Activated CD4-positive, alpha-beta T cell treated with anti-CD3 and anti-CD28 coated beads, Interleukin-10, Interleukin-2, amounts not matched to agents 100 ng/mL and 50 ng/mL, durations not matched to agents 16 hours and 8 hours (primary cell): Measurements from ENCODE around the gene LRRC3B.
"Not testable (repeated sequence)": the region's sequence is repeated elsewhere in the genome, so short reads cannot be mapped to it uniquely, and the experiment has no call there.

Experiments
- DNase-seq: peaks from one replicate; pipeline ENCODE4 v3.0.0-alpha.2; 2020

The LRRC3B gene, protein sequence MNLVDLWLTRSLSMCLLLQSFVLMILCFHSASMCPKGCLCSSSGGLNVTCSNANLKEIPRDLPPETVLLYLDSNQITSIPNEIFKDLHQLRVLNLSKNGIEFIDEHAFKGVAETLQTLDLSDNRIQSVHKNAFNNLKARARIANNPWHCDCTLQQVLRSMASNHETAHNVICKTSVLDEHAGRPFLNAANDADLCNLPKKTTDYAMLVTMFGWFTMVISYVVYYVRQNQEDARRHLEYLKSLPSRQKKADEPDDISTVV

GRCh38 chr3:26622621-26623418 is at the start of gene LRRC3B:
Gene LRRC3B (plus strand): TSS chr3:26622772. CDS start chr3:26709673, 86,901 bp downstream.
- DNase-seq, result no peak

DNA sequence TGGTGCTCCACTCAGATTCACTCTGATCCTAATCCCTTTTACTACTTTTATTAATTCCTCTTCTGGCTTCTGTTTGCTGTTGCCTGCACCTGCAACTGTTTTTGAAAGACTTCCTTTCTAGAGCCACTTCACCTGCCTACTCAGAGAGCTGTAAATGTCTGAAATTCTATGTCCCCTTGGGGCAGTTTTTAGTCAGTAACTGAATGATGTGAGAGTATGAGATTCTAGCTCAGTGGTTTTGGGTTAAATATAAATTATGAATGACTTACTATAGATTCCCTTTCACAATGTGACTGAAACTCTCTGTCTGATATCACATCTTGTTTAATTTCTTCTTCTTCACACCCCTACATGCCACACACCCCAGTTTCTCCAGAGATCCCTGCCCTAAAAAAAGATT is 47.8 kb upstream of the LRRC3B start:
- no peak for DNase-seq

DNA sequence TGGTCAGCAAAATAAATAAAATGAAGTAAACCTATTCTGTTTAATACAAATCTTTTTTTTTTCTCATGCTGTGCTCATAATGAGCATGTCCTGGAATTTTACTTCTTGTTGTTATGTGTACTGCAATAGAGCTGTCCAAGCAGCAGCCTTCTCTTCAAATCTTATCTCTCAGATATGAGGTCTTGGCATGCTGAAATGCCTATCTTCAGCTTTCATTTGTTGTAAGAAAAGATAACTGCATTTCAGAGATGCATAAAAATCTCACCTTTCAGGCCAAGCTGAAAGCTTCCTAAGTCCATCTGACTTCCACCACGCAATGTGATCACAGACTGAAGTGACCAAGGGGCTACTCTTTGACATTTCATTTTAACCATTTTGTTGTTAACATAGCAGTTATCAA is 43.5 kb upstream of the LRRC3B start:
- no peak for DNase-seq

DNA sequence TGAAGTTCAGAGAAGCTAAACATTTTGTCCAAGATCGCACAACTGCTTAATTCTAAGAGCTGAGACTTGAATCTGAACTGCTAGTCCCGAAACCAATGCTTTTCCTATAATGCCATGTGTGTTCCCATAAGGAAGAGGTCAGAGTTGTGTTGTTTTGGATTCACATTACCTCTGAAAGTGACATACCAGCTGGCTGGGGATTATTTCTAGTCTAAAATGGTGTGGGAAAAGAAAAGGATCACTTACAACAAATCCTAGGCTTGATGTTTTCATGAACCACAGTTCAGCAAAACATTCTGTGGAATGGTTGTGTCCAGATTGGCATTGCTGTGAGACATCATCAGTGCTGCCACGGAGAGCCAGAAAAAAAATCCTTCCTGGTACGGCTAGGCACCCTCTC is 35.0 kb upstream of the LRRC3B start:
- DNase-seq, result no peak

DNA sequence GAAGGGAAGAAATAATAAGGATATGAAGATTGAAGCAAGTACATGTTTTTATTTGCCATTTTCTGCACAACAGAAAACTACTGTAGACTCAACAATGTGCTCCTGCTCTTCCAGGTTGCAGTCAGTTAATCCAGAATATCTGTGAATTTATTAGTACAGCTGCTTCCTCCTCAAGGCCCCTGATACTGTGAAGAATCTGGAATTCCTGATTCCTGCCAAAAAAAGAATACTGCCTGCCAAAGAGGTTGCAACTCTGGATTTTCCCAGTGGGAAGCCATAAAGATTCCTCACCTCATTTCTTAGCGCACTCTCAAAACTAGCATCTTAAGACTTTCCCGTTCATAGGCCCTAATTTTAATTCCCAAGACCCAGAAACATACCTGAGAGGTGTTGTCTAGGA is 33.6 kb upstream of the LRRC3B start:
- no peak for DNase-seq

GRCh38 chr3:26589678-26590077 is 32.9 kb upstream of the LRRC3B start:
- DNase-seq, result no peak

- no peak for DNase-seq
Observed at GRCh38 chr3:26590919-26591484, 31.6 kb upstream of the LRRC3B start.

DNA sequence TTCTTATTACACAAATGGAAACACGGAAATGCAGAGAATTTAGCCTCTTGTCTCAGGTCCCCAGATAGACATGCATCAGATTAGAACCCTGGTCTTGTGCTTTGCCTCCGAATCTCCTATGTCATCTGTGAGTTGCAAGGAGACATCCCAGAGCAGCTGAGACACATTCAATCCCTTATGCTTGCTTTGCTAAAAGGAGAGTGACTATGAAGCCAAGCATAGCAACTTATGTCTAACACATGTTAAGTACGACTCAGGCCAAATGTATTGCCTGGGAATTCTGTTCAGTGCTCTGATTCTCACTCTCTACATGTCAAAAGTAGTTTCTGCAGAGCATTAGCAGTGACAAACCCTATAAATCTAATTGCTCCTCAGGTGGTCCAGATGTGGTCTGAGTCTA is 30.6 kb upstream of the LRRC3B start:
- no peak for DNase-seq

DNA sequence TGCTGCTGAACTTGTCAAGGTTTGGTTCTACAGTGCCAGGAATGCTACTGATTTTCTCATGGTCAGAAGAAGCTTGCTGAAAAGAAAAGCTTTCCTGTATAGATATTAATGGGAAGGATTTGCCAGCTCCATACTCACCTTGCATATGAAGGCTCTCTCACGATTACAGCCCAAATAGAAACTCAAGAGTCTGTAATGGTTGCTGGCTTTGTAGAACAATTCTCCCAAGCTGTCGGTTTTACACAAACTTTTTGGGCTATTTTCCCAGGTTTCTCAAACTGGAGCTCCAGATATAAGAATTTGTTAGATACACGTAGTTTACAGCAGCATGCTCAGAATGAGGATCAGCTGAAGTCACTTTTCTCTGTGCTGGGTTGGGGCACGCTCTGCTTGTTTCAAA is 30.1 kb upstream of the LRRC3B start:
- DNase-seq, result no peak

DNA sequence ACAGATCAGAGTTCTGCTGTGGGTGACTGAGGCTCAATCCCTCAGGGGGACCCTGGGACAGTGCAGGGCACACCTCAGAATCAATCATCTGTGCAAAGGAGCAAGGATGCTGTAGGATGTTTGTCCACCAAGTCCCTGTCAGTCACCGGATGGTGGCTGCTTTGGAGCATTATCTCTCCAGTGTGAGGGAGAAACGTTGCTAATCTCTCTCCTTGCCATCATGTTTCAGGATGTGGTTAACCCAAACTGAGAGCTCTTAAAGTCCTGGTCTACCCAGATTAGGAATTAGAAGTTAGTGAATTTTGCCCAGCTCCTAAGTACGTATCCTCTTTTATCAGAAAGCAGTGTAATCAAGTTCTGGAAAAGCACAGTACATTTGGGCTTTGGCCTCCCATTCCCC is 26.2 kb upstream of the LRRC3B start:
- no peak for DNase-seq

DNA sequence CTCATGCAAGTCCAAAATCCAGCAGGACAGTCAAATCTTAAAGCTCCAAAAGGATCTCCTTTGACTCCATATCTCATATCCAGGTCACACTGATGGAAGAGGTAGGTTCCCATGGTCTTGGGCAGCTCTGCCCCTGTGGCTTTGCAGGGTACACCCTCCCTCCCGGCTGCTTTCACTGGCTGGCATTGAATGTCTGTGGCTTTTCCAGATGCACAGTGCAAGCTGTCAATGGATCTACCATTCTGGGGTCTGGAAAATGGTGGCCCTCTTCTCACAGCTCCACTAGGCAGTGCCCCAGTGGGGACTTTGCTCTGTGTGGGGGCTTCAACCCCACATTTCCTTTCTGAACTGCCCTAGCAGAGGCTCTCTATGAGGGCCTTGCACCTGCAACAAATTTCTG is 19.3 kb upstream of the LRRC3B start:
- DNase-seq, result not testable (repeated sequence)

GRCh38 chr3:26603771-26604170 is 18.8 kb upstream of the LRRC3B start:
- not testable (repeated sequence) for DNase-seq

- no peak for DNase-seq
Observed at GRCh38 chr3:26614006-26614685, 8.4 kb upstream of the LRRC3B start.

- no peak for DNase-seq
Observed at GRCh38 chr3:26621176-26621575, 1.4 kb upstream of the LRRC3B start.

DNA sequence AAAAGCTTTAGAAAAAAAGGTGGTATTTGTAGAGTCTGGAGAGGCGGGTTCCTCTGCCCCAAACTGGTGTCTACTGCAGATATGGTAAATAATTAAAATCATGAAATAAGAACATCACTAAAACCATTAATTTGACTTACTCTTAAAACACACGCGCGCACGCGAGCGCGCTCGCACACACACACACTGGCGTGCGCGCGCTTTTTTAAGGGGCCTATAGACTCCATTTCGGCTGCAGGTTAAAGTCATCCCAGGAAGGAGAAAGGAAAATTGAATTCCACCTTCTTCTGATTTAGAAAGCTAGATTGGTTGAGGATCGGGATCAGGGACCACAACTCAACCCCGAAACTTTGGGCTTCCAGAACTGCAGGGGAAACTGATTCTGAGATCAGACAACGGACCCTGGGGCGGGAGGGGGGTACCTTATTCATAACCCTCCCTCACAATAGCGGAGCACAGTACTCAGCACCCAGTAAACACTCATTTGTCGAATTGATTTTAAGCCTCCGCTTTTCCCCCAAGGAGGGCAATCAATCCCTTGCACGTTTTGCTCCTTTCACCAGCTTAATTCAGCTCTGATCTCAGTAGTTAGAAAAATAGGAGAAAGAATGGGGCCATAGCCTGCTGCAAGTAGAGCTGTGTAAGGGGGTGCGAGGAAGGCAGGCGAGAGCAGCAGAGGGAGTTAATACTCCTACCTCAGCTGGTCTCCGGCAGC is 509 bp upstream of the LRRC3B start:
- no peak for DNase-seq

DNA sequence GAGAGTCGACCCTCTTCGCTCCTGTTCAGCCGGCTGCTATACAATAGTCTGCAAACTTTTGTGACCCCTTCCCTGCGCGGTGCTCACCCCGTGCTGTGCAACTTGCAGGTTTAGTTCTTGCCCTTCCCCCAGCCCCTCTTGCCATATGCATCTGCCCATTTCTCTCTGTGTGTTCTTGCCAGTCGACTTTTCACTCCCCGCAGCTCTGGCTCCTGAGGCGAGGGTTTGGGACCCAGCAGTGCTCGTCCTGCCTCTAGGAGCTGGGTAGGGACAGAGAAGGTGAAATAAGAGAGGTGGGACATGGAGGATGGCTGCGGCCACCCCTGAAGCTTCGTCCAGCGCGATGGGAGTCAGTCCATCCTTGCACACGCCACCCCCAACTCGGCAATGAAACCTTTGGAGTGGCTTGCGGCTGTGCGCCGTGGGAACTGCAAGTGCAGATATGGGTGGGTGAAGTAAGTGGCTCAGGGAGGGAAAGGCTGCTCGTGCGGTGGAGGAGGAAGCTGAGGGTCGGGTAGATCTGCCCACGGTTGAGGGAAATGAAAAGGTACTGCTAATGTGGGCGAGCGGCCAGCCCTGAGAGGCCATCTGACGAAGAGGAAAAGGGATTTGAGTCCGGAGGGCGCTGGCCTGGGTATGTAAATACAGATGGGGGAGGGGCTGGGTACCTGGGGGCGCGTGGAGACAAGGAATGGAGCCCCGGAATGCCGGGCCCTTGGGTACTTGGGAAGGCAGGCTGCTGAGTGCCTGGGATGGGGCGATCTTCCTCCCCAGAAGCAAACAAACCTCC is 1.0 kb downstream of the LRRC3B start:
- no peak for DNase-seq

DNA sequence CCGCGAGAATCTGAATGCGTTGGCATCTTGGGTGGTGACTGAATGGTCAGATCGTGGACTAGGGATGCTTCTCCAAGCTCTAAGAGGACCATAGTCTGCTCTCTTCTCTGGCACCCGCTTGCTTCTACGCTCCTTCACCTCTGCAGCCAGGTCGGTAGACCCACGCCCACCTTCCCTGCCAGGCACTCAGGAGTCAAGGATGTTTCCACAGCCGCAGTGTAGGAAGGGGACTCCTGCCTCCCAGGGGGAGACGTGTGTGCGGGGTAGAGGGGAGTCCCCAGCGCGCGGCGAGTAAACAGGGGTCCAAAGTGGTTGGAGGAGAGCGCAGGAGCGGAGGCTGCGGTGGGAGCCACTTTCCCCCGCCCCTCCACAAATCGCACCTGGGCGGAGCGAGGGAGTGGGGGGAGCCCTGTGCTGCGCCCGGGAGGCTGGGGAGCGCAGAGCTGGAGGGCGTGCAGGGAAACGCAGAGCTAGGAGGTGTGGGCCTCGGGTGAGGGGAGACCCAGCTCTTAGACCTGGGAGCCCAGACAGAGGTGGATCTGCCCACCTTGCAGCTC is 1.7 kb downstream of the LRRC3B start:
- DNase-seq, result no peak

GRCh38 chr3:26625187-26625586 is 2.6 kb downstream of the LRRC3B start:
- no peak for DNase-seq

DNA sequence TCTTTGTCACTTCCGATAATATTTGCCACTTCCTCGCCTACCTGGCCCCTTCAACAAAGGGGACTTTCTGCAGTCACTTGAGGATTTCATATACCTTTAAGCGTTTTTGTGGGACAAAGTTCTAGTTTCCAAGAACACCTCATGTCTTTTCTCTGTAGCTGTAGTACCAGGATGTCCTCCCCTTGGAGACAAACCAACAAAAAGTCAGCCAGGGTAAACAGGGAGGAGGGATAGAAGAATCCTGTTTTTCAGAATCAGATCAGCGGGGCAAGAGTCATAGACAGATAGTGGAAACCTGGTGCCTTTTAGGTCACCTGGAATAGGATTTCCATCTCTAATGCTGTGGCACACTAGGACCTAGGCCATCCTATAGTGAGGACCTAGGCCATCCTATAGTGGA is 4.5 kb downstream of the LRRC3B start:
- no peak for DNase-seq

GRCh38 chr3:26628915-26629314 is 6.3 kb downstream of the LRRC3B start:
- no peak for DNase-seq

DNA sequence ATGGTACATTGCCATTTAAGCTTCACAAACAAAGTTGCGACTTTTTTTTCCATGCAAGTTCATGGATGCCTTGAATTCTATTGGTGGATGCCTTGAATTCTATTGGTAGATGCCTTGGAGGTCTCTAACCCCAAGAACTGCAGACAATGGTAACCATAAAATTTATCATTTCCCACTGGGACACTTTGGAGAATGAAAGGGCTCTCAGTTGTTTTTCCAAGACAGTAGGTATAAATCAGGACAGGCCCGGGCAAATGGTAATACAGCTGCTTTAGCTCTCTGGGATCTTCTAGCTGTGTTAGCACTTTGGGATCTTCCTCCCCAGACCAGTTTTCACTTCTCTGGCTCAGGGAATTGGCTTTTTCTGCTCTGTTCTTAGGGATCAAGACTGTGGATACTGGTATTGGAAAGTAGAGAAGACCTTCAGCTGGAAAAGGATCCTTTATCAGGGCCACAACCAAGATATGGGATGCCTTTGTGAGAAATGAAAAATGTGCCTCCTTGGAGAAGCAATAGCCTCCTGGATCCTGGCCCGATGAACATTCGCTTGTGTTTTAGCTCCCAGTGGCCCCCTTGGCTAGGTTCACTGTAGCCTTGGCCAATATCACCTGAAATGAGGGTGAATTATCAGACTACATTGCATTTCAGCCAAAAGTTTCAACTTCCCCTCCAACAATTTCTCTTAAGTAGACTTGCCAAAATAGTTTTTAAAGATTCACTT is 8.3 kb downstream of the LRRC3B start:
- DNase-seq, result no peak
